OCI-LY7 (cell line): ENCODE measurements around the gene GLIS1.

ENCODE experiments used
- EZH2phosphoT487 ChIP-seq: fragments of 200-600 bp; sonication (generic); IDR thresholded peaks from 2 replicates; pipeline ENCODE4 v1.6.1; 2018; ENCODE audit warnings: low read depth, borderline replicate concordance, mild to moderate bottlenecking, mixed run types, antibody characterized with exemption, low read length, moderate library complexity, mixed read lengths
- TF ChIP-seq, protein P1 (sequence below): fragments of 200-600 bp; sonication (generic); conservative IDR thresholded peaks from 2 replicates; pipeline ENCODE4 v1.5.1; 2014; ENCODE audit warnings: mild to moderate bottlenecking, antibody characterized with exemption, low read length, moderate library complexity, mixed read lengths

DNA sequence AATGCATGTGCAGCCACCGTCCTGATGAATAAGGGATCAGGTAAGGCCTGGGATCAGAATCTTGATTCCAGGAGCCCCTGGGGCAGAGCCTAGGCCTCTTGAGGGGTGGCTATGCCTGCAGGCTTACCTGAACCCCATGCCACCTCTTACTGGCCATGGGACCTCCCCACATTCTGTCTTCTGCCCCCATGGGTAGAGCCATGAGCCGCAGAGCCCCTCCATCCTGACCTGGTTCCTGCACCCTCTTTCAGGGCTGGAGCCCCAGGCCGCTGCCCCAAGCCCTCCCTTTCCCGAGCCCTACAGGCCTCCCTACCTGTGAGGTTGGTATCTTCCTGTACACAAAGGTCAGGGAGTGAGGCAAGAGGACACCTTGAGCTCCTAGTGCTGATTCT lies 159.0 kb downstream of the GLIS1 start:
- TF ChIP-seq, protein P1, sequence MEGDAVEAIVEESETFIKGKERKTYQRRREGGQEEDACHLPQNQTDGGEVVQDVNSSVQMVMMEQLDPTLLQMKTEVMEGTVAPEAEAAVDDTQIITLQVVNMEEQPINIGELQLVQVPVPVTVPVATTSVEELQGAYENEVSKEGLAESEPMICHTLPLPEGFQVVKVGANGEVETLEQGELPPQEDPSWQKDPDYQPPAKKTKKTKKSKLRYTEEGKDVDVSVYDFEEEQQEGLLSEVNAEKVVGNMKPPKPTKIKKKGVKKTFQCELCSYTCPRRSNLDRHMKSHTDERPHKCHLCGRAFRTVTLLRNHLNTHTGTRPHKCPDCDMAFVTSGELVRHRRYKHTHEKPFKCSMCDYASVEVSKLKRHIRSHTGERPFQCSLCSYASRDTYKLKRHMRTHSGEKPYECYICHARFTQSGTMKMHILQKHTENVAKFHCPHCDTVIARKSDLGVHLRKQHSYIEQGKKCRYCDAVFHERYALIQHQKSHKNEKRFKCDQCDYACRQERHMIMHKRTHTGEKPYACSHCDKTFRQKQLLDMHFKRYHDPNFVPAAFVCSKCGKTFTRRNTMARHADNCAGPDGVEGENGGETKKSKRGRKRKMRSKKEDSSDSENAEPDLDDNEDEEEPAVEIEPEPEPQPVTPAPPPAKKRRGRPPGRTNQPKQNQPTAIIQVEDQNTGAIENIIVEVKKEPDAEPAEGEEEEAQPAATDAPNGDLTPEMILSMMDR: no peak
- TF ChIP-seq EZH2phosphoT487: no peak
